H1 (cell line): ENCODE results near the gene PCNP. TPM values are rescaled to one million over a fixed set of nuclear protein-coding genes. Genes with fewer than 3 reads are reported as not detected.

ENCODE experiments used
- CTCF ChIA-PET: fragments of 300-600 bp; sonication (Branson Sonifier 250); formaldehyde crosslinking; loops from one replicate; lab custom pipeline; 2021; ENCODE audit not compliant: partially characterized antibody; lab: Charles Lee
- POLR2A ChIA-PET: fragments of 300-600 bp; sonication (Branson Sonifier 250); formaldehyde crosslinking; loops from one replicate; lab custom pipeline; 2021; ENCODE audit warnings: inconsistent platforms; ENCODE audit not compliant: partially characterized antibody; lab: Charles Lee
- DNase-seq, 2 experiments: peaks; one replicate each; pipeline versions ENCODE4 v3.0.0 to v3.0.0-alpha.2; 2010 to 2022; ENCODE audit warnings: low spot score in 2 of 2, low read depth in 1 of 2, mixed read lengths in 1 of 2
- FAIRE-seq: peaks from 2 replicates; lab custom pipeline; 2011; peaks lifted over from hg19 to GRCh38; lab: Jason Lieb, UNC
- H2AFZ ChIP-seq: 2 replicates; pipeline ENCODE4 v1.8.1; 2012; ENCODE audit warnings: low read length, inconsistent platforms
- H2AK5ac ChIP-seq: 2 replicates; pipeline ENCODE4 v1.6.1; 2013; ENCODE audit warnings: low read depth, low read length
- H2BK120ac ChIP-seq: replicated peaks from 2 replicates; pipeline ENCODE3; 2013; ENCODE audit warnings: low read depth, low read length, inconsistent platforms
- H2BK12ac ChIP-seq: 2 replicates; pipeline ENCODE4 v1.6.1; 2013; ENCODE audit warnings: low read depth, low read length
- H2BK15ac ChIP-seq: 2 replicates; pipeline ENCODE4 v1.6.1; 2013; ENCODE audit warnings: low read length
- H2BK20ac ChIP-seq: 2 replicates; pipeline ENCODE4 v1.6.1; 2013; ENCODE audit warnings: low read length
- H2BK5ac ChIP-seq: 2 replicates; pipeline ENCODE4 v1.6.1; 2013; ENCODE audit warnings: low read depth, low read length
- H3K14ac ChIP-seq: 2 replicates; pipeline ENCODE4 v1.6.1; 2013; ENCODE audit warnings: inconsistent platforms; ENCODE audit not compliant: insufficient read length
- H3K18ac ChIP-seq: 2 replicates; pipeline ENCODE4 v1.6.1; 2013; ENCODE audit warnings: low read length; ENCODE audit errors: extremely low read depth
- H3K23ac ChIP-seq: 2 replicates; pipeline ENCODE4 v1.6.1; 2013; ENCODE audit warnings: inconsistent platforms; ENCODE audit not compliant: insufficient read length
- H3K23me2 ChIP-seq: 2 replicates; pipeline ENCODE4 v1.6.1; 2013; ENCODE audit warnings: low read depth, low read length
- H3K27ac ChIP-seq: 2 replicates; pipeline ENCODE4 v1.6.1; 2011; ENCODE audit warnings: low read depth, low read length, inconsistent platforms
- H3K27me3 ChIP-seq, 4 experiments: replicated peaks in 1 of 4; 1 replicate in 1 of 4; 2 replicates in 3 of 4; pipeline versions ENCODE4 v1.6.1 to v1.8.1; 2011 to 2013; ENCODE audit warnings: low read length in 3 of 4, mild to moderate bottlenecking in 3 of 4, inconsistent platforms in 2 of 4, mixed read lengths in 2 of 4, moderate library complexity in 1 of 4; ENCODE audit not compliant: control insufficient read depth in 3 of 4, insufficient read depth in 3 of 4; ENCODE audit errors: extremely low read depth in 1 of 4
- H3K36me3 ChIP-seq, 4 experiments: 2 replicates each; pipeline versions ENCODE4 v1.6.1 to v1.8.1; 2011 to 2013; ENCODE audit warnings: mild to moderate bottlenecking in 4 of 4, low read length in 3 of 4, moderate library complexity in 2 of 4, control low read depth in 1 of 4, inconsistent platforms in 1 of 4; ENCODE audit not compliant: insufficient read depth in 4 of 4, control insufficient read depth in 2 of 4
- H3K4ac ChIP-seq: replicated peaks from 2 replicates; pipeline ENCODE3; 2013; ENCODE audit warnings: low read length, low read depth, mixed read lengths, inconsistent platforms; ENCODE audit not compliant: insufficient read length
- H3K4me1 ChIP-seq, 4 experiments: replicated peaks in 1 of 4; 1 replicate in 1 of 4; 2 replicates in 3 of 4; pipeline versions ENCODE4 v1.6.1 to v1.8.1; 2011 to 2013; ENCODE audit warnings: low read length in 3 of 4, inconsistent platforms in 2 of 4, mixed read lengths in 1 of 4; ENCODE audit not compliant: insufficient read depth in 4 of 4, control insufficient read depth in 3 of 4
- H3K4me2 ChIP-seq, 2 experiments: 2 replicates each; pipeline versions ENCODE4 v1.6.1 to v1.8.1; 2011 to 2013; ENCODE audit warnings: low read depth in 2 of 2, low read length in 2 of 2, control low read depth in 1 of 2, inconsistent platforms in 1 of 2, mild to moderate bottlenecking in 1 of 2; ENCODE audit not compliant: insufficient read depth in 1 of 2
- H3K4me3 ChIP-seq, 4 experiments: fragments of 200-600, 300-600 bp in 1 of 4; sonication (generic), shearing (Covaris generic), sonication (Bioruptor Twin) in 1 of 4; 2 replicates each; pipeline versions ENCODE4 v1.5.1 to v1.8.1; 2011 to 2016; ENCODE audit warnings: low read length in 4 of 4, low read depth in 3 of 4, control low read depth in 2 of 4, inconsistent platforms in 2 of 4, mild to moderate bottlenecking in 2 of 4, mixed read lengths in 1 of 4, moderate library complexity in 1 of 4; ENCODE audit not compliant: insufficient read depth in 2 of 4; ENCODE audit errors: extremely low read depth in 1 of 4
- H3K56ac ChIP-seq: replicated peaks from 2 replicates; pipeline ENCODE3; 2013; ENCODE audit warnings: low read depth, mild to moderate bottlenecking, mixed read lengths, low read length, inconsistent platforms; ENCODE audit not compliant: insufficient read length
- H3K79me1 ChIP-seq: 2 replicates; pipeline ENCODE4 v1.6.1; 2013; ENCODE audit warnings: low read depth, low read length, control low read depth
- H3K79me2 ChIP-seq, 2 experiments: 2 replicates each; pipeline versions ENCODE4 v1.6.1 to v1.8.1; 2012 to 2013; ENCODE audit warnings: low read length in 2 of 2, mild to moderate bottlenecking in 2 of 2, inconsistent platforms in 1 of 2; ENCODE audit not compliant: insufficient read depth in 2 of 2, control insufficient read depth in 1 of 2
- H3K9ac ChIP-seq, 4 experiments: replicated peaks in 1 of 4; 1 replicate in 1 of 4; 2 replicates in 3 of 4; pipeline versions ENCODE4 v1.6.1 to v1.8.1; 2011 to 2013; ENCODE audit warnings: low read depth in 3 of 4, low read length in 3 of 4, control low read depth in 2 of 4, mild to moderate bottlenecking in 2 of 4, moderate library complexity in 2 of 4, inconsistent platforms in 1 of 4; ENCODE audit errors: extremely low read depth in 1 of 4
- H3K9me3 ChIP-seq, 2 experiments: 2 replicates each; pipeline versions ENCODE4 v1.6.1 to v1.8.1; 2012 to 2013; ENCODE audit warnings: mild to moderate bottlenecking in 2 of 2, moderate library complexity in 2 of 2, control low read depth in 1 of 2, inconsistent platforms in 1 of 2, low read depth in 1 of 2, low read length in 1 of 2, mixed read lengths in 1 of 2; ENCODE audit not compliant: insufficient read depth in 2 of 2
- H4K20me1 ChIP-seq, 2 experiments: replicated peaks in 1 of 2; 2 replicates each; pipeline versions ENCODE3 to v1.8.1; 2011 to 2013; ENCODE audit warnings: inconsistent platforms in 2 of 2, low read length in 2 of 2, mild to moderate bottlenecking in 1 of 2; ENCODE audit not compliant: insufficient read depth in 2 of 2, control insufficient read depth in 1 of 2
- H4K5ac ChIP-seq: 2 replicates; pipeline ENCODE4 v1.6.1; 2013; ENCODE audit warnings: low read length, low read depth, mixed read lengths, inconsistent platforms; ENCODE audit not compliant: insufficient read length
- H4K8ac ChIP-seq: 2 replicates; pipeline ENCODE4 v1.8.0; 2013; ENCODE audit warnings: mild to moderate bottlenecking, moderate library complexity, low read length, inconsistent platforms; ENCODE audit not compliant: insufficient read depth; ENCODE audit errors: extremely low read depth
- H4K91ac ChIP-seq: replicated peaks from 2 replicates; pipeline ENCODE3; 2013; ENCODE audit warnings: low read length, mixed read lengths, inconsistent platforms; ENCODE audit not compliant: insufficient read length
- CHD1 ChIP-seq: IDR thresholded peaks from 2 replicates; pipeline ENCODE4 v1.6.1; 2012; ENCODE audit warnings: low read depth, low read length, improper control_type of control experiment
- EGR1 ChIP-seq: IDR thresholded peaks from 2 replicates; pipeline ENCODE4 v1.6.1; 2011; ENCODE audit warnings: low read depth, low read length, borderline replicate concordance
- GTF2F1 ChIP-seq: IDR thresholded peaks from 2 replicates; pipeline ENCODE4 v1.6.1; 2012; ENCODE audit warnings: low read depth, low read length, improper control_type of control experiment, borderline replicate concordance
- JUN ChIP-seq: IDR thresholded peaks from 2 replicates; pipeline ENCODE4 v1.6.1; 2011; ENCODE audit warnings: low read depth, mild to moderate bottlenecking, improper control_type of control experiment, low read length
- MAFK ChIP-seq: IDR thresholded peaks from 2 replicates; pipeline ENCODE4 v1.6.1; 2012; ENCODE audit warnings: low read depth, mild to moderate bottlenecking, improper control_type of control experiment, low read length
- NANOG ChIP-seq: IDR thresholded peaks from 2 replicates; pipeline ENCODE4 v1.6.1; 2011; ENCODE audit warnings: low read length, low read depth, mild to moderate bottlenecking, inconsistent platforms; ENCODE audit not compliant: insufficient read depth, poor library complexity, severe bottlenecking
- SAP30 ChIP-seq: fragments of 300-600 bp; sonication (generic); IDR thresholded peaks from 2 replicates; pipeline ENCODE4 v1.7.1; 2012; ENCODE audit warnings: low read length, moderate library complexity, mild to moderate bottlenecking, inconsistent platforms; ENCODE audit not compliant: insufficient read depth, insufficient replicate concordance
- SP2 ChIP-seq: IDR thresholded peaks from 2 replicates; pipeline ENCODE4 v1.6.1; 2012; ENCODE audit warnings: mild to moderate bottlenecking, low read length, inconsistent platforms
- SRF ChIP-seq: IDR thresholded peaks from 2 replicates; pipeline ENCODE4 v1.6.1; 2011; ENCODE audit warnings: mild to moderate bottlenecking, low read depth, low read length, moderate library complexity
- TAF7 ChIP-seq: optimal IDR thresholded peaks from 2 replicates; pipeline ENCODE3; 2011; ENCODE audit warnings: low read depth, mild to moderate bottlenecking, inconsistent platforms, low read length, moderate library complexity, borderline replicate concordance
- TEAD4 ChIP-seq: IDR thresholded peaks from 2 replicates; pipeline ENCODE4 v1.6.1; 2012; ENCODE audit warnings: low read depth, low read length, inconsistent platforms, mixed read lengths
- USF2 ChIP-seq: IDR thresholded peaks from 2 replicates; pipeline ENCODE4 v1.6.1; 2011; ENCODE audit warnings: low read length, improper control_type of control experiment
- YY1 ChIP-seq: IDR thresholded peaks from 2 replicates; pipeline ENCODE4 v1.6.1; 2011; ENCODE audit warnings: low read depth, mild to moderate bottlenecking, low read length
- WGBS, 2 experiments: shearing (Covaris generic) in 1 of 2; methylation state at CpG; one replicate each; pipeline versions ENCODE4 v1.1.6 to v1.1.7; 2013 to 2015; ENCODE audit warnings: low lambda C conversion rate in 2 of 2, mixed read lengths in 2 of 2, inconsistent platforms in 1 of 2, low coverage in 1 of 2, missing lambda C conversion rate in 1 of 2; ENCODE audit not compliant: insufficient replicate concordance in 2 of 2, insufficient coverage in 1 of 2, insufficient read length in 1 of 2; ENCODE audit errors: extremely low coverage in 1 of 2, missing lambda C conversion rate in 1 of 2; 5-methylcytosine and 5-hydroxymethylcytosine counted together
- polyA plus RNA-seq, 7 experiments: library from polyadenylated mRNA; depleted of rRNA in 3 of 7; stranded (reverse) in 5 of 7; unstranded in 2 of 7; fragments of >200 nt in 5 of 7; fragments of 200-250 nt in 2 of 7; gene quantifications; 1 replicate in 5 of 7; 2 replicates in 1 of 7; 4 replicates in 1 of 7; pipeline versions ENCODE4 v1.2.1 to v1.2.3, GENCODE V29; 2011 to 2013; ENCODE audit warnings: missing spikeins in 2 of 7, mixed read lengths in 2 of 7
- total RNA-seq: library from RNA; stranded (reverse); fragmentation: NEBNext Ultra II Directional; extraction: Animal tissue kit (Norgen Biotek cat#: 25700); gene quantifications from 2 replicates; pipeline ENCODE4 v1.2.1, GENCODE V29; 2021

PCNP gene
- total and polyA plus RNA-seq, 2 of the 8 experiments (the other 6 are each of a cell fraction or from before 2014, with no cell fraction given), result 29.1 to 192 TPM

- no peak overlapping the region for H2AFZ ChIP-seq
- WGBS, 2 experiments, result 67% methylated on average over 1 of the region's 1 CpG; no CpG with 5 or more reads in 1 of the 2 experiments
- no peak overlapping the region for H4K5ac ChIP-seq
- no peak overlapping the region for H3K4ac ChIP-seq
- no peak overlapping the region for H3K4me3 ChIP-seq
- H3K27me3 ChIP-seq, result no peaks in the 10 kb centered on the region
- H3K9me3 ChIP-seq, result peaks cover 12 to 18% of the 10 kb centered on the region in 2 experiments
- H3K23ac ChIP-seq, result no peak overlapping the region
- no peaks in the 10 kb centered on the region for H4K20me1 ChIP-seq
- H3K27ac ChIP-seq, result no peak overlapping the region
- FAIRE-seq, result no peak
- no peak overlapping the region for H2BK5ac ChIP-seq
- no peak overlapping the region for H3K56ac ChIP-seq
- H4K8ac ChIP-seq, result no peak overlapping the region
- H3K23me2 ChIP-seq, result no peaks in the 10 kb centered on the region
- H3K14ac ChIP-seq, result no peak overlapping the region
- no peak overlapping the region for H4K91ac ChIP-seq
- H3K79me1 ChIP-seq, result no peaks in the 10 kb centered on the region
- H2BK120ac ChIP-seq, result no peak overlapping the region
- H3K4me2 ChIP-seq, result no peak overlapping the region
- no peak overlapping the region for H2AK5ac ChIP-seq
- no peak overlapping the region for H2BK12ac ChIP-seq
- H2BK15ac ChIP-seq, result no peak overlapping the region
- H3K4me1 ChIP-seq, result peaks cover 6 to 20% (median 13%) of the 10 kb centered on the region in 4 experiments; a peak in 6 of 7 replicates
- no peak for DNase-seq
- H2BK20ac ChIP-seq, result no peak overlapping the region
- no peak overlapping the region for H3K9ac ChIP-seq
- POLR2A ChIA-PET, result no interaction called here
- H3K18ac ChIP-seq, result no peak overlapping the region
- CTCF ChIA-PET, result interaction anchor here (1.3 kb wide), 1 partner anchor 9 kb away, joined by 4 read pairs; no protein-coding TSS in a partner anchor
- H3K79me2 ChIP-seq, result no peaks in the 10 kb centered on the region
- H3K36me3 ChIP-seq, result 0 out of 8 replicates have a peak, but pooled peaks cover 0 to 2% (median 0%) of the 10 kb centered on the region in 4 experiments
- TF ChIP-seq SAP30 (no peak), SRF (no peak), JUN (no peak), CHD1 (no peak), SP2 (no peak), MAFK (no peak), NANOG (no peak), YY1 (no peak), EGR1 (no peak), GTF2F1 (no peak), TEAD4 (no peak), TAF7 (no peak), USF2 (no peak)
Observed at GRCh38 chr3:101527906-101528305, 46.1 kb upstream of the PCNP start.
